H1 (cell line): ENCODE data around the gene BAG1.

Source experiments
- CTCF ChIP-seq, 3 experiments: IDR thresholded peaks; 1 replicate in 2 of 3; 2 replicates in 1 of 3; pipeline versions ENCODE4 v1.5.1 to v1.6.1; 2011; ENCODE audit warnings: low read length in 3 of 3, mild to moderate bottlenecking in 3 of 3, inconsistent platforms in 2 of 3, low read depth in 1 of 3, moderate library complexity in 1 of 3; ENCODE audit not compliant: insufficient read depth in 1 of 3; ENCODE audit errors: control extremely low read depth in 1 of 3
- POLR2A ChIP-seq, 2 experiments: IDR thresholded peaks; 1 replicate in 1 of 2; 2 replicates in 1 of 2; pipeline ENCODE4 v1.6.1; 2011; ENCODE audit warnings: low read depth in 2 of 2, low read length in 2 of 2, mild to moderate bottlenecking in 2 of 2; ENCODE audit errors: control extremely low read depth in 1 of 2

GRCh38 chr9:33209394-33209793 is 55.1 kb downstream of the BAG1 start:
- no peak for TF ChIP-seq CTCF (IDR thresholded peaks at IDR 0.05; ENCODE audit: control extremely low read depth in 1 of 3, insufficient read depth in 1 of 3, low read depth in 1 of 3, low read length in 3 of 3)
- no peak for TF ChIP-seq POLR2A (IDR thresholded peaks at IDR 0.05; ENCODE audit: control extremely low read depth in 1 of 2, low read depth in 2 of 2, low read length in 2 of 2)
